SK-N-SH (cell line): Measurements from ENCODE around the gene DLG2. TPM values are rescaled to one million over a fixed set of nuclear protein-coding genes. Genes with fewer than 3 reads are reported as not detected.
A peak's percentile ranks its signal among the peaks of the same experiment; 100 is the strongest.

ENCODE experiments used
- CTCF ChIA-PET: fragments of 300-600, 350-600 bp; formaldehyde crosslinking; extraction: SDS; loops from one replicate; lab custom pipeline; 2021; lab: Yijun Ruan, JAX
- POLR2A ChIA-PET: fragments of 350-600 bp; sonication (Branson Sonifier 250); formaldehyde crosslinking; extraction: SDS; loops from one replicate; lab custom pipeline; 2020; ENCODE audit warnings: antibody characterized with exemption, inconsistent platforms; lab: Yijun Ruan, JAX
- DNase-seq: peaks from one replicate; pipeline ENCODE4 v3.0.0; 2012
- H2AFZ ChIP-seq: fragments of 200-600 bp; sonication (generic); 2 replicates; pipeline ENCODE4 v1.8.1; 2016; ENCODE audit warnings: antibody characterized with exemption, mild to moderate bottlenecking, low read depth
- H3F3A ChIP-seq: fragments of 200-600 bp; sonication (generic); replicated peaks from 2 replicates; pipeline ENCODE3; 2016; ENCODE audit warnings: antibody characterized with exemption, mild to moderate bottlenecking; ENCODE audit not compliant: insufficient read depth
- H3K27ac ChIP-seq, 2 experiments: fragments of 200-500 bp in 1 of 2; fragments of 200-600 bp in 1 of 2; sonication (Bioruptor generic) in 1 of 2; sonication (generic), shearing (Covaris generic) in 1 of 2; 2 replicates each; pipeline versions ENCODE4 v1.5.1 to v1.6.1; 2014 to 2016; ENCODE audit warnings: low read depth in 2 of 2, inconsistent platforms in 1 of 2, low read length in 1 of 2, mild to moderate bottlenecking in 1 of 2, mixed read lengths in 1 of 2
- H3K27me3 ChIP-seq: fragments of 200-600 bp; sonication (generic), shearing (Covaris generic); 2 replicates; pipeline ENCODE4 v1.6.1; 2016; ENCODE audit warnings: mixed run types; ENCODE audit not compliant: insufficient read depth
- H3K36me3 ChIP-seq, 2 experiments: fragments of 200-500 bp in 1 of 2; fragments of 200-600 bp in 1 of 2; sonication (Bioruptor generic) in 1 of 2; sonication (generic) in 1 of 2; replicated peaks in 1 of 2; 2 replicates each; pipeline versions ENCODE3 to v1.5.1; 2014 to 2016; ENCODE audit warnings: low read length in 1 of 2, mild to moderate bottlenecking in 1 of 2; ENCODE audit not compliant: insufficient read depth in 2 of 2, control insufficient read depth in 1 of 2
- H3K4me1 ChIP-seq, 2 experiments: fragments of 200-500 bp in 1 of 2; fragments of 200-600 bp in 1 of 2; sonication (Bioruptor generic) in 1 of 2; sonication (generic), shearing (Covaris generic) in 1 of 2; 2 replicates each; pipeline versions ENCODE4 v1.5.1 to v1.6.1; 2014 to 2016; ENCODE audit warnings: low read depth in 1 of 2, low read length in 1 of 2, mixed run types in 1 of 2; ENCODE audit not compliant: insufficient read depth in 2 of 2, control insufficient read depth in 1 of 2
- H3K4me2 ChIP-seq: fragments of 200-600 bp; sonication (generic), shearing (Covaris generic); 2 replicates; pipeline ENCODE4 v1.6.1; 2017; ENCODE audit warnings: mixed run types
- H3K4me3 ChIP-seq, 2 experiments: fragments of 200-500 bp in 1 of 2; fragments of 200-600 bp in 1 of 2; sonication (Bioruptor generic) in 1 of 2; sonication (generic), shearing (Covaris generic) in 1 of 2; 2 replicates each; pipeline versions ENCODE4 v1.5.1 to v1.8.1; 2014 to 2016; ENCODE audit warnings: low read depth in 2 of 2, inconsistent platforms in 1 of 2, low read length in 1 of 2, mild to moderate bottlenecking in 1 of 2, mixed read lengths in 1 of 2, moderate library complexity in 1 of 2
- H3K79me2 ChIP-seq: fragments of 200-600 bp; sonication (generic); 2 replicates; pipeline ENCODE4 v1.8.1; 2017; ENCODE audit warnings: mild to moderate bottlenecking; ENCODE audit not compliant: insufficient read depth
- H3K9ac ChIP-seq: fragments of 200-600 bp; sonication (generic); 2 replicates; pipeline ENCODE4 v1.6.1; 2017; ENCODE audit warnings: mixed run types
- H3K9me2 ChIP-seq: fragments of 200-600 bp; sonication (generic); 2 replicates; pipeline ENCODE4 v1.6.1; 2017; ENCODE audit warnings: mixed run types
- H3K9me3 ChIP-seq: fragments of 200-600 bp; sonication (generic); 2 replicates; pipeline ENCODE4 v1.6.1; 2017; ENCODE audit warnings: mixed run types, mild to moderate bottlenecking, moderate library complexity
- H4K20me1 ChIP-seq: fragments of 200-600 bp; sonication (generic); 2 replicates; pipeline ENCODE4 v1.6.1; 2017; ENCODE audit warnings: mild to moderate bottlenecking, mixed run types; ENCODE audit not compliant: insufficient read depth
- CHD2 ChIP-seq: fragments of 150-350 bp; IDR thresholded peaks from 2 replicates; pipeline ENCODE4 v1.6.1; 2018; ENCODE audit warnings: low read length; ENCODE audit not compliant: partially characterized antibody
- ELF1 ChIP-seq: IDR thresholded peaks from 2 replicates; pipeline ENCODE4 v1.4.0; 2012
- EZH2phosphoT487 ChIP-seq: fragments of 200-600 bp; sonication (generic); IDR thresholded peaks from 2 replicates; pipeline ENCODE4 v1.6.1; 2017; ENCODE audit warnings: low read depth, mixed run types, mild to moderate bottlenecking, antibody characterized with exemption, moderate library complexity, borderline replicate concordance
- FOSL2 ChIP-seq: IDR thresholded peaks from 2 replicates; pipeline ENCODE4 v1.4.0; 2012; ENCODE audit warnings: low read depth, mild to moderate bottlenecking, moderate library complexity, borderline replicate concordance
- GATA2 ChIP-seq: sonication (generic); formaldehyde crosslinking; IDR thresholded peaks from 2 replicates; pipeline ENCODE4 v1.5.0; 2020; ENCODE audit warnings: mild to moderate bottlenecking, missing genetic modification reagents
- MEF2A ChIP-seq: IDR thresholded peaks from 2 replicates; pipeline ENCODE4 v1.4.0; 2012; ENCODE audit warnings: low read depth, borderline replicate concordance
- MXI1 ChIP-seq: IDR thresholded peaks from 2 replicates; pipeline ENCODE4 v1.6.1; 2012; ENCODE audit warnings: mild to moderate bottlenecking, low read depth, low read length, improper control_type of control experiment
- NFIC ChIP-seq: IDR thresholded peaks from 2 replicates; pipeline ENCODE4 v1.4.0; 2012; ENCODE audit warnings: borderline replicate concordance
- NRF1 ChIP-seq: IDR thresholded peaks from 2 replicates; pipeline ENCODE4 v1.6.1; 2012; ENCODE audit warnings: low read depth, mild to moderate bottlenecking, low read length
- POLR2AphosphoS5 ChIP-seq: IDR thresholded peaks from 2 replicates; pipeline ENCODE4 v1.6.1; 2012; ENCODE audit warnings: low read depth, low read length
- RAD21 ChIP-seq: IDR thresholded peaks from 2 replicates; pipeline ENCODE4 v1.6.1; 2012; ENCODE audit warnings: mild to moderate bottlenecking, low read length
- RCOR1 ChIP-seq: fragments of 150-350 bp; IDR thresholded peaks from 2 replicates; pipeline ENCODE4 v1.6.1; 2017; ENCODE audit warnings: antibody characterized with exemption, low read length
- RFX5 ChIP-seq: IDR thresholded peaks from 2 replicates; pipeline ENCODE4 v1.6.1; 2012; ENCODE audit warnings: mild to moderate bottlenecking, improper control_type of control experiment, low read length
- SMC3 ChIP-seq: IDR thresholded peaks from 2 replicates; pipeline ENCODE4 v1.6.1; 2012; ENCODE audit warnings: low read depth, low read length, improper control_type of control experiment
- TAF1 ChIP-seq: IDR thresholded peaks from 2 replicates; pipeline ENCODE4 v1.6.1; 2012; ENCODE audit warnings: low read depth, mild to moderate bottlenecking, low read length, moderate library complexity, borderline replicate concordance
- TEAD4 ChIP-seq: IDR thresholded peaks from 2 replicates; pipeline ENCODE4 v1.4.0; 2012; ENCODE audit warnings: mild to moderate bottlenecking, borderline replicate concordance; ENCODE audit not compliant: insufficient read depth
- YY1 ChIP-seq: IDR thresholded peaks from 2 replicates; pipeline ENCODE4 v1.4.0; 2012; ENCODE audit warnings: low read depth, mild to moderate bottlenecking
- WGBS: methylation state at CpG from one replicate; pipeline ENCODE4 v1.1.6; 2017; ENCODE audit warnings: low lambda C conversion rate; 5-methylcytosine and 5-hydroxymethylcytosine counted together
- polyA plus RNA-seq, 3 experiments: library from polyadenylated mRNA; depleted of rRNA; stranded (reverse); fragments of >200 nt; gene quantifications; 2 replicates each; pipeline ENCODE4 v1.2.3, GENCODE V29; 2012
- TF ChIP-seq, protein P1 (sequence below): fragments of 200-600 bp; sonication (generic); IDR thresholded peaks from 2 replicates; pipeline ENCODE4 v1.6.1; 2017; ENCODE audit warnings: antibody characterized with exemption, mild to moderate bottlenecking, moderate library complexity
- TF ChIP-seq, protein P2 (sequence below): IDR thresholded peaks from 2 replicates; pipeline ENCODE4 v1.4.0; 2012; ENCODE audit warnings: low read depth
- TF ChIP-seq, protein P3 (sequence below): fragments of 150-350 bp; IDR thresholded peaks from 2 replicates; pipeline ENCODE4 v1.6.1; 2016; ENCODE audit warnings: mild to moderate bottlenecking, low read depth, low read length

The DLG2 gene
- polyA plus RNA-seq, 1 of the 3 experiments (the other 2 are of a cell fraction) = 0.21 TPM

DNA sequence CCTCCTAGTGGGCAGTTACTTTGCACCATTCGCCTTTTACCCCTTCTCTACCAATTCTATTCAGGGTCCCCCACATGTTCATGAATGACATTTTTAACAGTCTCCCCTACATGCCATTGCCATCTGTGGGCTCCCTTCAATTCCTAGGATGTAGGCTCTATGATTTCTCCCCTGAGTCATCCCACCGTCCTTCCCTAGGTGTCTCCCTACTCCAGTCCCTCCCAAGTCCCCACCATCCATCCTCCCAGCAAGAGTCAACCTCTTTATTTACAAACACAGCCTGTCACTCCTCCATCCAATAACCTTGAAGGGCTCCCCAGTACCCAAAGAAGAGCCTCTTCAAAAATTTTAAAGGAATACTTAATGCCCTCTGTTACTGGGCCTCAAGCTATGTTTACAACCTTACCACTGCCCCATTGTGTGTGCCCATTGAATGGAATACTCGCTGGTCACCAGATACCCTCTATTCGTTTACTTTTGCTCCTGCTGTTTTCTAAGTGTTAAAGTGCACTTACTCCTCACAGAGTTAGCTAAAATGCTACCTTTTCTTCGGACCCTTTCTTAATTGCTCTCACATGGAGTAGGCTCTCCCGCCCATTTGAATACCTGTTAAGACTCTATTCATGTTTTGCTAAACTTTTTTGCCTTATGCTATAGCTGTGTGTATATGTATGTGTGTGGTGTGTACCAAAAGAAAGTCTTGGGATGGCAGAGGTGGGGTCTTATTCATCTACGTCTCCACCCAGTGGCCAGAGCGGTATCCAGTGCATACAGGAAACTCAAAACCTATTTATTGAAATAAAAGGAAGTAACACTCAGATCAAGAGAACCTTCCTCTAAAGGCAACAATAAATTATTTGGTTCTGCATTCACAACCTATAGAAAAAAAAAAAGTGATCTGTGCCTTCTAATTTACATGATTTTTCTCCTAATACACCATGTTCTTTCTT lies 2105.2 kb downstream of the DLG2 start:
- Histone ChIP-seq H3K27me3 (no peaks in the 10 kb centered on the region), H4K20me1 (no peaks in the 10 kb centered on the region), H3K36me3 (no peaks in the 10 kb centered on the region), H3K79me2 (no peaks in the 10 kb centered on the region), H3K4me3 (no peak overlapping the region), H3K9me2 (0 out of 2 replicates have a peak, but pooled peaks cover 3% of the 10 kb centered on the region), H3K9me3 (no peaks in the 10 kb centered on the region), H3K27ac (no peak overlapping the region), H3F3A (no peaks in the 10 kb centered on the region), H3K4me2 (no peak overlapping the region), H3K4me1 (peaks cover 0 to 5% of the 10 kb centered on the region in 2 experiments; a peak in 1 of 4 replicates), H3K9ac (no peak overlapping the region), H2AFZ (no peak overlapping the region)
- ChIA-PET POLR2A (no interaction called here), CTCF (interaction anchor here (0.8 to 8.8 kb wide), 6 partner anchors 14 to 301 kb away, joined by 3 to 90 read pairs (median 9); no protein-coding TSS in a partner anchor)
- 64% methylated on average over 8 of the region's 8 CpGs for WGBS
- peak; percentile 51 for DNase-seq
- TF ChIP-seq, protein P1, sequence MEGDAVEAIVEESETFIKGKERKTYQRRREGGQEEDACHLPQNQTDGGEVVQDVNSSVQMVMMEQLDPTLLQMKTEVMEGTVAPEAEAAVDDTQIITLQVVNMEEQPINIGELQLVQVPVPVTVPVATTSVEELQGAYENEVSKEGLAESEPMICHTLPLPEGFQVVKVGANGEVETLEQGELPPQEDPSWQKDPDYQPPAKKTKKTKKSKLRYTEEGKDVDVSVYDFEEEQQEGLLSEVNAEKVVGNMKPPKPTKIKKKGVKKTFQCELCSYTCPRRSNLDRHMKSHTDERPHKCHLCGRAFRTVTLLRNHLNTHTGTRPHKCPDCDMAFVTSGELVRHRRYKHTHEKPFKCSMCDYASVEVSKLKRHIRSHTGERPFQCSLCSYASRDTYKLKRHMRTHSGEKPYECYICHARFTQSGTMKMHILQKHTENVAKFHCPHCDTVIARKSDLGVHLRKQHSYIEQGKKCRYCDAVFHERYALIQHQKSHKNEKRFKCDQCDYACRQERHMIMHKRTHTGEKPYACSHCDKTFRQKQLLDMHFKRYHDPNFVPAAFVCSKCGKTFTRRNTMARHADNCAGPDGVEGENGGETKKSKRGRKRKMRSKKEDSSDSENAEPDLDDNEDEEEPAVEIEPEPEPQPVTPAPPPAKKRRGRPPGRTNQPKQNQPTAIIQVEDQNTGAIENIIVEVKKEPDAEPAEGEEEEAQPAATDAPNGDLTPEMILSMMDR = peak; percentile 53
- TF ChIP-seq RAD21 = peak; percentile 88
- no peak for TF ChIP-seq MXI1
- peak; percentile 73 for TF ChIP-seq SMC3
- TF ChIP-seq GATA2 (CRISPR knock-in tag) = no peak
- TF ChIP-seq, protein P2, sequence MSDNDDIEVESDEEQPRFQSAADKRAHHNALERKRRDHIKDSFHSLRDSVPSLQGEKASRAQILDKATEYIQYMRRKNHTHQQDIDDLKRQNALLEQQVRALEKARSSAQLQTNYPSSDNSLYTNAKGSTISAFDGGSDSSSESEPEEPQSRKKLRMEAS = no peak
- no peak for TF ChIP-seq TAF1

DNA sequence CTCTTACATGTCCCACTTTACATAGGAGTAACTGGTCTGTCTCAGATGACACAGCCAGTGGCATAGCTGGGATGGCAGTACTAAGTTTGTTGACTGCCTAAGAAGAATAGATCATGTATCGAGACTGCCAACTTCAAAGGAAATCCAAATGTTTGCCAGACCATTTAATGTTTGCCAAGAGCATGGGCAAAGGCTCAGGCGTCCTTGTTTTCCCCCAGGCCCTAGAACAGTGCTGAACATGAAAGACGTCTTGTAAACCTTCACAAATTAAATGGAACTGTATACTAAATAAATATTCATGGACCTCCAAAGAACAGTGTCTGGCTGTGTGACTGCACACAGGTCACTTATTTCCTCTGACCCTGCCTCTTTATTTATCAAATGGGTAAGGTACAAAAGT lies 2106.3 kb downstream of the DLG2 start:
- Histone ChIP-seq H3K79me2 (no peaks in the 10 kb centered on the region), H3K9me2 (0 out of 2 replicates have a peak, but pooled peaks cover 3% of the 10 kb centered on the region), H3K4me2 (no peak overlapping the region), H2AFZ (no peak overlapping the region), H3K4me1 (peaks cover 0 to 5% of the 10 kb centered on the region in 2 experiments; a peak in 1 of 4 replicates), H3K4me3 (no peak overlapping the region), H3K9ac (no peak overlapping the region), H4K20me1 (no peaks in the 10 kb centered on the region), H3K36me3 (no peaks in the 10 kb centered on the region), H3K9me3 (no peaks in the 10 kb centered on the region), H3K27me3 (no peaks in the 10 kb centered on the region), H3F3A (no peaks in the 10 kb centered on the region), H3K27ac (no peak overlapping the region)
- ChIA-PET POLR2A (no interaction called here), CTCF (interaction anchor here (8.8 kb wide), 1 partner anchor 297 kb away, joined by 90 read pairs; no protein-coding TSS in a partner anchor)
- TF ChIP-seq NFIC (no peak), GATA2 (CRISPR knock-in tag) (no peak), RAD21 (no peak), POLR2AphosphoS5 (no peak), CHD2 (no peak), MEF2A (no peak), ELF1 (no peak), FOSL2 (no peak), YY1 (no peak), NRF1 (no peak), RCOR1 (no peak), TEAD4 (no peak), EZH2phosphoT487 (no peak), RFX5 (no peak)
- TF ChIP-seq, protein P3, sequence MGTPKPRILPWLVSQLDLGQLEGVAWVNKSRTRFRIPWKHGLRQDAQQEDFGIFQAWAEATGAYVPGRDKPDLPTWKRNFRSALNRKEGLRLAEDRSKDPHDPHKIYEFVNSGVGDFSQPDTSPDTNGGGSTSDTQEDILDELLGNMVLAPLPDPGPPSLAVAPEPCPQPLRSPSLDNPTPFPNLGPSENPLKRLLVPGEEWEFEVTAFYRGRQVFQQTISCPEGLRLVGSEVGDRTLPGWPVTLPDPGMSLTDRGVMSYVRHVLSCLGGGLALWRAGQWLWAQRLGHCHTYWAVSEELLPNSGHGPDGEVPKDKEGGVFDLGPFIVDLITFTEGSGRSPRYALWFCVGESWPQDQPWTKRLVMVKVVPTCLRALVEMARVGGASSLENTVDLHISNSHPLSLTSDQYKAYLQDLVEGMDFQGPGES = no peak
- whole genome bisulfite sequencing = 18% methylated on average over 3 of the region's 3 CpGs
- DNase-seq = no peak
